Astrocyte of the spinal cord (primary cell): ENCODE results near the gene KDSR.

Experiments used
- DNase-seq: peaks from one replicate; pipeline ENCODE4 v3.0.0; 2011; ENCODE audit warnings: low read depth, low spot score
- H3K4me3 ChIP-seq: 2 replicates; pipeline ENCODE4 v1.5.1; 2011; ENCODE audit warnings: low read depth, mild to moderate bottlenecking, low read length, moderate library complexity
- in situ Hi-C: cut with HindIII; loops from 2 replicates; pipeline ENCODE4 v1.10.0; 2017; ENCODE audit warnings: low sequenced_read_pairs
- TF ChIP-seq, protein P1 (sequence below): IDR thresholded peaks from 2 replicates; pipeline ENCODE4 v1.5.1; 2012; ENCODE audit warnings: low read depth, mild to moderate bottlenecking, low read length, inconsistent platforms

KDSR gene

GRCh38 chr18:63309422-63309821, 57.6 kb downstream of the KDSR start:
- in situ Hi-C loops: no loop called here
- no peak overlapping the region for H3K4me3 ChIP-seq
- TF ChIP-seq, protein P1, sequence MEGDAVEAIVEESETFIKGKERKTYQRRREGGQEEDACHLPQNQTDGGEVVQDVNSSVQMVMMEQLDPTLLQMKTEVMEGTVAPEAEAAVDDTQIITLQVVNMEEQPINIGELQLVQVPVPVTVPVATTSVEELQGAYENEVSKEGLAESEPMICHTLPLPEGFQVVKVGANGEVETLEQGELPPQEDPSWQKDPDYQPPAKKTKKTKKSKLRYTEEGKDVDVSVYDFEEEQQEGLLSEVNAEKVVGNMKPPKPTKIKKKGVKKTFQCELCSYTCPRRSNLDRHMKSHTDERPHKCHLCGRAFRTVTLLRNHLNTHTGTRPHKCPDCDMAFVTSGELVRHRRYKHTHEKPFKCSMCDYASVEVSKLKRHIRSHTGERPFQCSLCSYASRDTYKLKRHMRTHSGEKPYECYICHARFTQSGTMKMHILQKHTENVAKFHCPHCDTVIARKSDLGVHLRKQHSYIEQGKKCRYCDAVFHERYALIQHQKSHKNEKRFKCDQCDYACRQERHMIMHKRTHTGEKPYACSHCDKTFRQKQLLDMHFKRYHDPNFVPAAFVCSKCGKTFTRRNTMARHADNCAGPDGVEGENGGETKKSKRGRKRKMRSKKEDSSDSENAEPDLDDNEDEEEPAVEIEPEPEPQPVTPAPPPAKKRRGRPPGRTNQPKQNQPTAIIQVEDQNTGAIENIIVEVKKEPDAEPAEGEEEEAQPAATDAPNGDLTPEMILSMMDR: no peak
- DNase-seq: no peak

DNA sequence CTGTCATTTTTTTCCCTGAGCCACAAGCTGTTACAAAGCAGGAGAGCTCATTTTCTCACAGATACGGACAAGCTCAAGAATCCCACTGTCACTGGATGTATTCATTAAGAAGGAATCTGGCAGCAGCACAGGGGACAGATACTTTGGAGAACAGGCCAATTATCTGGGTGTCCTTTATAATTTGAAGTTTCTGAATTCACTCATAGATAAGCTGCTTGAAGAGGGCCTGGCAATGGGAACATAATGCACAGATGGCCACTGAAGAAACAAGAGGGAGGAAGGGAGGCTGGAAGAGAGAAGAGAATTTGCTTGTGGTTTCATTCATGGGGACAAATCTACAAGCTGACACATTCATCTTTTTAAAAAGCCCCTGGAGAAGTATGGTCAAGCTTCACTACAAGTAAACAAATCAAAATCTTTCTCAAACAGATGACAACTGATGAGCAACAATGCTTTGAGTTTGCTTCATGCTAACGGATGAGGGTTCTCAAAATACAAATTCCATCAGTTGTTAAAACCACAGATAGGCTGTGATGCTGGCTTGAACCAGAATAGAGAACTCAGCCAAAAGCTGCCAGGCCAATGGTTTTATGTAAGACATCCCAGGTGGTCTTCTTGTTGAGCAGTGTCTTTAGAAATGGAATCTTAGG, 59.3 kb downstream of the KDSR start:
- in situ Hi-C loops: no loop called here
- H3K4me3 ChIP-seq: no peak overlapping the region
- no peak for DNase-seq
- TF ChIP-seq, protein P1: no peak

- TF ChIP-seq, protein P1: no peak
- no peak for DNase-seq
- H3K4me3 ChIP-seq: no peak overlapping the region
- in situ Hi-C loops: no loop called here
Observed at GRCh38 chr18:63306819-63307550, 60.0 kb downstream of the KDSR start.

DNA sequence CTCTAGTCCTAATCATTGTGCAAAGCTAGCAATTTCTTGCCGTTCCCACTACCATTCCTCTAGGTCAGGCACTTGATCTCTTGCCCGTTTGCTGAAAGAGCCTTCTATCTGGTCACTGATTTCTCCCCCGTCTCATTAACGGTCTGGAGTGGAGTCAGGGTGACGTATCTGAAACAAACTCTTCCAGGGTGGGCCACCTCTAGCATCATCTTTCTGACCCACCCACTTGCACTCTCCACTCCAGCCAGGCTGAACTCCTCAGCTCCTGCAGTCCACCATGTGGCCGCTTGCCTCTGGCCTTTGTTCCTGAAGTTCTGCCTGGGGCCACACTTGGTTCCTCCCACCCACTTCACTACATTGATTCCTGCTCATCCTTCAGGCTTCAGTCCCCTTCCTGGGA, 60.8 kb downstream of the KDSR start:
- TF ChIP-seq, protein P1: no peak
- no peak for DNase-seq
- in situ Hi-C loops: no loop called here
- H3K4me3 ChIP-seq: no peak overlapping the region

GRCh38 chr18:63303547-63303946, 63.5 kb downstream of the KDSR start:
- TF ChIP-seq, protein P1: no peak
- no peak for DNase-seq
- in situ Hi-C loops: no loop called here
- H3K4me3 ChIP-seq: no peak overlapping the region

GRCh38 chr18:63302636-63303405, 64.2 kb downstream of the KDSR start:
- no peak for DNase-seq
- TF ChIP-seq, protein P1: no peak
- H3K4me3 ChIP-seq: no peak overlapping the region
- in situ Hi-C loops: no loop called here
